Sigmoid colon (tissue), 4 donors: ENCODE measurements around the gene PPP3R1.

Experiments
- CTCF ChIP-seq, 4 experiments: fragments of 450-650 bp in 3 of 4; fragments of 200-600 bp in 1 of 4; IDR thresholded peaks; one replicate each; pipeline ENCODE4 v1.5.1; 2016 to 2019; ENCODE audit warnings: antibody characterized with exemption in 4 of 4, mild to moderate bottlenecking in 3 of 4, moderate library complexity in 2 of 4
- EP300 ChIP-seq, 4 donors: sonication (generic); formaldehyde crosslinking; IDR thresholded peaks; one replicate each; pipeline ENCODE4 v1.6.1; 2017; ENCODE audit warnings: antibody characterized with exemption in 4 of 4
- POLR2A ChIP-seq, 2 donors: fragments of 450-650 bp; IDR thresholded peaks; one replicate each; pipeline ENCODE4 v1.6.1; 2016; ENCODE audit warnings: antibody characterized with exemption in 2 of 2, mild to moderate bottlenecking in 2 of 2, moderate library complexity in 2 of 2

GRCh38 chr2:68200157-68200787 lies 52.1 kb downstream of the PPP3R1 start:
- TF ChIP-seq CTCF (IDR thresholded peaks at IDR 0.05) (no peak), EP300 (IDR thresholded peaks at IDR 0.05) (no peak), POLR2A (IDR thresholded peaks at IDR 0.05) (no peak)
